HepG2 (cell line): ENCODE results near the gene SYVN1. TPM values are rescaled to one million over a fixed set of nuclear protein-coding genes. Genes with fewer than 3 reads are reported as not detected.
A peak's percentile ranks its signal among the peaks of the same experiment; 100 is the strongest.

Source experiments
- CENPT ChIP-seq: sonication (generic); formaldehyde crosslinking; IDR thresholded peaks from 2 replicates; pipeline ENCODE4 v1.8.0; 2022; ENCODE audit warnings: low read depth, mild to moderate bottlenecking, moderate library complexity, missing genetic modification reagents
- CREM ChIP-seq, 2 experiments: sonication (generic) in 1 of 2; formaldehyde crosslinking in 1 of 2; IDR thresholded peaks; 2 replicates each; pipeline versions ENCODE4 v1.4.0 to v1.6.1; 2016 to 2020; ENCODE audit warnings: antibody characterized with exemption in 1 of 2, mild to moderate bottlenecking in 1 of 2, missing genetic modification reagents in 1 of 2
- CTCF ChIP-seq: sonication (generic); formaldehyde crosslinking; IDR thresholded peaks from 2 replicates; pipeline ENCODE4 v1.5.0; 2020; ENCODE audit warnings: mild to moderate bottlenecking, missing genetic modification reagents, moderate library complexity
- FOXK1 ChIP-seq: sonication (generic); formaldehyde crosslinking; IDR thresholded peaks from 2 replicates; pipeline ENCODE4 v1.4.0; 2020; ENCODE audit warnings: low read depth, missing genetic modification reagents, borderline replicate concordance
- GTF3A ChIP-seq: sonication (generic); formaldehyde crosslinking; conservative IDR thresholded peaks from 2 replicates; pipeline ENCODE4 v1.4.0; 2020; ENCODE audit warnings: mild to moderate bottlenecking, missing genetic modification reagents
- HES4 ChIP-seq: sonication (generic); formaldehyde crosslinking; IDR thresholded peaks from 2 replicates; pipeline ENCODE4 v1.9.0; 2021; ENCODE audit warnings: mild to moderate bottlenecking, missing genetic modification reagents, borderline replicate concordance
- HNF4G ChIP-seq, 2 experiments: sonication (generic) in 1 of 2; formaldehyde crosslinking in 1 of 2; IDR thresholded peaks; 2 replicates each; pipeline versions ENCODE4 v1.4.0 to v1.6.1; 2011 to 2020; ENCODE audit warnings: borderline replicate concordance in 2 of 2, low read depth in 2 of 2, mild to moderate bottlenecking in 2 of 2, low read length in 1 of 2, missing genetic modification reagents in 1 of 2, moderate library complexity in 1 of 2
- HOXD1 ChIP-seq: sonication (generic); formaldehyde crosslinking; IDR thresholded peaks from 2 replicates; pipeline ENCODE4 v1.5.0; 2020; ENCODE audit warnings: missing genetic modification reagents
- ISX ChIP-seq: sonication (generic); formaldehyde crosslinking; conservative IDR thresholded peaks from 2 replicates; pipeline ENCODE4 v1.5.0; 2020; ENCODE audit warnings: missing genetic modification reagents
- MTF2 ChIP-seq: sonication (generic); formaldehyde crosslinking; IDR thresholded peaks from 2 replicates; pipeline ENCODE4 v1.5.0; 2020; ENCODE audit warnings: missing genetic modification reagents, borderline replicate concordance
- MXD4 ChIP-seq: IDR thresholded peaks from 2 replicates; pipeline ENCODE4 v1.6.1; 2016; ENCODE audit warnings: mild to moderate bottlenecking, missing biosample characterization, missing genetic modification reagents
- PHF20 ChIP-seq: sonication (generic); formaldehyde crosslinking; IDR thresholded peaks from 2 replicates; pipeline ENCODE4 v1.5.0; 2020; ENCODE audit warnings: mild to moderate bottlenecking, missing genetic modification reagents
- RAD51 ChIP-seq: fragments of 450-650 bp; IDR thresholded peaks from 2 replicates; pipeline ENCODE4 v1.6.1; 2016; ENCODE audit warnings: borderline replicate concordance
- ZNF232 ChIP-seq: sonication (generic); formaldehyde crosslinking; IDR thresholded peaks from 2 replicates; pipeline ENCODE4 v1.4.0; 2020; ENCODE audit warnings: missing genetic modification reagents, borderline replicate concordance
- ZNF33B ChIP-seq: sonication (generic); formaldehyde crosslinking; IDR thresholded peaks from 2 replicates; pipeline ENCODE4 v1.5.1; 2020; ENCODE audit warnings: mild to moderate bottlenecking, missing genetic modification reagents
- ZSCAN21 ChIP-seq: sonication (generic); formaldehyde crosslinking; IDR thresholded peaks from 2 replicates; pipeline ENCODE4 v1.8.0; 2022; ENCODE audit warnings: mild to moderate bottlenecking, missing genetic modification reagents, moderate library complexity, borderline replicate concordance
- polyA plus RNA-seq, 8 experiments: library from polyadenylated mRNA; depleted of rRNA in 3 of 8; stranded (reverse) in 7 of 8; unstranded in 1 of 8; fragments of >200 nt; fragmentation: Illumina TruSeq in 4 of 8; extraction: Trizol in 4 of 8; gene quantifications; 2 replicates each; pipeline versions ENCODE4 v1.2.1 to v1.2.3, GENCODE V29; 2011 to 2016; ENCODE audit warnings: low read depth in 4 of 8, missing spikeins in 1 of 8, mixed read lengths in 1 of 8; ENCODE audit not compliant: insufficient read depth in 1 of 8
- total RNA-seq, 5 experiments: library from RNA; depleted of rRNA; stranded (reverse); fragments of >200 nt; fragmentation: Illumina TruSeq; extraction: Trizol; gene quantifications; 2 replicates each; pipeline ENCODE4 v1.2.3, GENCODE V29; 2016; ENCODE audit warnings: low read depth in 1 of 5
- TF ChIP-seq, protein P1 (sequence below): sonication (generic); formaldehyde crosslinking; IDR thresholded peaks from 2 replicates; pipeline ENCODE4 v1.4.0; 2020; ENCODE audit warnings: mild to moderate bottlenecking, missing genetic modification reagents
- TF ChIP-seq, protein P2 (sequence below): sonication (generic); formaldehyde crosslinking; conservative IDR thresholded peaks from 2 replicates; pipeline ENCODE4 v1.4.0; 2020; ENCODE audit warnings: missing genetic modification reagents

Gene SYVN1
- total and polyA plus RNA-seq, 2 of the 13 experiments (the other 11 are each of a cell fraction or from before 2014, with no cell fraction given): 10.3 to 22.5 TPM

DNA sequence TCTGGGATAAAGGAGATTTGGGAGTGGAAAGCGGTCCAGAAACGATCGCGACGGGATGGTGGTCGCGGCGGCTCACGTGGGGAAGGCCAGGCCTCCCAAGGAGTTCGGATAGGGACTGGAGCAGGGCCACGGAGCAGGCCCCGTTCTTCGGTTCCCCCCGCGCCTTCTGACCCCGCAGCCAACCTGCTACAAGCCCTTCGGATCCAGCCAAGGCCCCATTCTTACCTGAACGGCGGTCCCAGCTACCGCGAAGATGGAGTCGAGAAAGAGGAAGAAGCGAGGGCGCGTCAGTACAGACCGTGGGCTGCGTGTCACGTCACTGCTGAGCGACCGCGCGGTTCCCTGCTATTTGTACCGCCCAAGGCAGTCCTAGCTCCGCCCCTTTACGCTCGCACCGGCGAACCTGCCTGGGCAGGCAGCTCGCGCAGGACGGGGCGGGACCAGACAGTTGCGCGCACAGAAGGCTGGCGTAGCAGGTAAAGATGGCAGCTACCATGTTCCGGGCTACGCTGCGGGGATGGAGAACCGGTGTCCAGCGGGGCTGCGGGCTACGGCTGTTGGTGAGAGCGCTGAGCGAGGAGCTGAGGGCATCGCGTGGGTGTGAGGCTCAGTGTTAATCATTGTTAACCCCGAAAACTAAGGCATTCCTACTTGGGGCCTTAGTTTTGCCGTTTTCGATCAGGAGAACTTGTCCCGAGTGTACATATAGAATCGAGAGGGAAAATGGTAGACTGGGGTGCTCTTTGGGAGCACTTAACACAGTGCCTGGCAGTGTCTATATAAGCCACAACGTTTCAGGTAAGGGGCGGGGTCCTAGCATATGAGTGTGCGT lies 12.2 kb downstream of the SYVN1 start, which contains the start of the genes FAU and MRPL49 (continued):
- TF ChIP-seq CTCF (CRISPR knock-in tag): peak; percentile 38
- TF ChIP-seq ZSCAN21 (CRISPR knock-in tag): peak; percentile 78; the same call in 1 of the 2 replicates
- TF ChIP-seq ZNF232: peak; percentile 89
- no peak; the same call in 1 of the 2 replicates for TF ChIP-seq HES4
- TF ChIP-seq HNF4G (IDR thresholded peaks at IDR 0.05; ENCODE audit: borderline replicate concordance, low read depth, low read length): no peak
- peak; percentile 54; the same call in 1 of the 2 replicates for TF ChIP-seq HNF4G (CRISPR knock-in tag; IDR thresholded peaks at IDR 0.05; ENCODE audit: borderline replicate concordance, low read depth)
- no peak; the same call in 1 of the 2 replicates for TF ChIP-seq MXD4
- no peak; the same call in 1 of the 2 replicates for TF ChIP-seq HOXD1 (CRISPR knock-in tag)
- peak; percentile 99 for TF ChIP-seq CREM (IDR thresholded peaks at IDR 0.05)
- peak; percentile 82 for TF ChIP-seq CREM (CRISPR knock-in tag; IDR thresholded peaks at IDR 0.05)
- no peak for TF ChIP-seq RAD51
- TF ChIP-seq, protein P1, sequence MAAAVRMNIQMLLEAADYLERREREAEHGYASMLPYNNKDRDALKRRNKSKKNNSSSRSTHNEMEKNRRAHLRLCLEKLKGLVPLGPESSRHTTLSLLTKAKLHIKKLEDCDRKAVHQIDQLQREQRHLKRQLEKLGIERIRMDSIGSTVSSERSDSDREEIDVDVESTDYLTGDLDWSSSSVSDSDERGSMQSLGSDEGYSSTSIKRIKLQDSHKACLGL (CRISPR knock-in tag): peak; percentile 60; the same call in 1 of the 2 replicates
- peak; percentile 93 for TF ChIP-seq FOXK1
- TF ChIP-seq, protein P2, sequence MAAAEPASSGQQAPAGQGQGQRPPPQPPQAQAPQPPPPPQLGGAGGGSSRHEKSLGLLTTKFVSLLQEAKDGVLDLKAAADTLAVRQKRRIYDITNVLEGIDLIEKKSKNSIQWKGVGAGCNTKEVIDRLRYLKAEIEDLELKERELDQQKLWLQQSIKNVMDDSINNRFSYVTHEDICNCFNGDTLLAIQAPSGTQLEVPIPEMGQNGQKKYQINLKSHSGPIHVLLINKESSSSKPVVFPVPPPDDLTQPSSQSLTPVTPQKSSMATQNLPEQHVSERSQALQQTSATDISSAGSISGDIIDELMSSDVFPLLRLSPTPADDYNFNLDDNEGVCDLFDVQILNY (CRISPR knock-in tag): no peak
- no peak for TF ChIP-seq CENPT
- TF ChIP-seq PHF20: peak; percentile 96
- TF ChIP-seq MTF2 (CRISPR knock-in tag): no peak
- no peak; the same call in 1 of the 2 replicates for TF ChIP-seq ZNF33B
- 0 out of 2 replicates have a peak, but pooled peaks have one; percentile 37 for TF ChIP-seq GTF3A (CRISPR knock-in tag)
- TF ChIP-seq ISX (CRISPR knock-in tag): no peak
